Measurements from ENCODE around the gene MRGPRE.

MRGPRE gene

GRCh38 chr11:3192511-3193372, 39.5 kb downstream of the MRGPRE start:
- Histone ChIP-seq H3K27me3 (ENCODE audit: insufficient read depth, low read length) (peaks cover 14% of the 10 kb centered on the region), H3K4me1 (ENCODE audit: insufficient read depth, low read length) (no peaks in the 10 kb centered on the region), H2AFZ (ENCODE audit: low read depth, low read length) (no peak overlapping the region), H3K9me3 (ENCODE audit: low read length) (peaks cover 2% of the 10 kb centered on the region), H3K4me3 (ENCODE audit: low read length) (no peak overlapping the region), H3K36me3 (ENCODE audit: insufficient read depth, low read length) (no peaks in the 10 kb centered on the region)

DNA sequence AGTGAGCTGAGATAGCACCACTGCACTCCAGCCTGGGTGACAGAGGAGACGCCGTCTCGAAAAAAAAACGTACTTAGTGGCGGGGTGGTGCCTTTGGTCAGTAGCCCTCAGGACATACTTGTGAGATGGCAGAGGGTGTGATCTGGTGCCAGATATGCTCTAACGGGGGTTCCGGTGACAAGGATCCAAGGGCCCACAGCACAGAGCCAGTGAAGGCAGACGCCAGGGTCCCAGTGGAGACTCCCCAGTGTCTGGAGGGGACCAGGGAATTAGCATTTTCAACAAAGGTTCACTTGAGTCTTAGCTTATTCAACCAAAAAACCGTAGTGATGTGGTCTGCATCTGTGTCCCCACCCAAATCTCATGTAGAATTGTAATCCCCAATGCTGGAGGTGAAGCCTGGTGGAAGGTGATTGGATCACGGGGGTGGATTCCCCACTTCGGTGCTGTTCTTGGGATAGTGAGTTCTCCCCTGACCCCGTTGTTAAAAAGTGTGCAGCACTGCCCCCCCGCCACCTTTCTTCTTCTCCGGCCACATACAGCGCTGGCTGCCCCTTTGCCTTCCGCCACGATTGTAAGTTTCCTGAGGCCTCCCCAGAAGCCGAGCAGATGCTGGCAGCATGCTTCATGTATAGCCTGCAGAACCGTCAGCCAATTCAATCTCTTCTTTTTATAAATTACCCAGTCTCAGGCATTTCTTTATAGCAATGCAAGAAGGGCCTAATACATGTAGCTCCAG, 40.5 kb downstream of the MRGPRE start:
- Histone ChIP-seq H3K36me3 (ENCODE audit: insufficient read depth, low read length) (no peaks in the 10 kb centered on the region), H3K27me3 (ENCODE audit: insufficient read depth, low read length) (peaks cover 4% of the 10 kb centered on the region), H3K4me3 (ENCODE audit: low read length) (no peak overlapping the region), H3K4me1 (ENCODE audit: insufficient read depth, low read length) (no peaks in the 10 kb centered on the region), H2AFZ (ENCODE audit: low read depth, low read length) (no peak overlapping the region), H3K9me3 (ENCODE audit: low read length) (peaks cover 2% of the 10 kb centered on the region)

DNA sequence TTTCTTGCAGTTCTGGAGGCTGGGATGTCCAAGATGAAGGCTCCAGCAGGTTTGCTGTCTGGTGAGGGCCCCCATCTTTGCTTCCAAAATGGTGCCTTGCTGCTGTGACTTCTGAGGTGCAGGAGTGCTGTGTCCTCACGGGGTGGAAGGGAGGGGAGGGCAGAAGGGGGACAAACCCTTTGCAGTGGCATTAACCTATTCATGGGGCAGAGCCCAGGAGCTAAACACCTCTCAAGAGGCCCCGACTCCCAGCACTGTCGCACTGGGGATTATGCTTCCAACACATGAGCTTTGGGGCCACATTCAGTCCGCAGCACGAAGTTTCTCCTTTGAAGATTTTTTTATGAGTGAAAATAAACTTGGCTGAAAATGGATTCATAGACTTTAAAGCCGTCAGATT, 41.6 kb downstream of the MRGPRE start:
- H3K36me3 ChIP-seq (ENCODE audit: insufficient read depth, low read length), result no peaks in the 10 kb centered on the region

GRCh38 chr11:3189886-3190583, 42.2 kb downstream of the MRGPRE start:
- H2AFZ ChIP-seq (ENCODE audit: low read depth, low read length), result no peak overlapping the region
- H3K9me3 ChIP-seq (ENCODE audit: low read length), result peaks cover 2% of the 10 kb centered on the region
- no peaks in the 10 kb centered on the region for H3K36me3 ChIP-seq (ENCODE audit: insufficient read depth, low read length)
- H3K4me3 ChIP-seq (ENCODE audit: low read length), result no peak overlapping the region
- no peaks in the 10 kb centered on the region for H3K4me1 ChIP-seq (ENCODE audit: insufficient read depth, low read length)
- H3K27me3 ChIP-seq (ENCODE audit: insufficient read depth, low read length), result peaks cover 2% of the 10 kb centered on the region

More for the DNA sequence above, 41.6 kb downstream of the MRGPRE start:
- H2AFZ ChIP-seq (ENCODE audit: low read depth, low read length), result no peak overlapping the region
- peaks cover 2% of the 10 kb centered on the region for H3K27me3 ChIP-seq (ENCODE audit: insufficient read depth, low read length)
- H3K4me1 ChIP-seq (ENCODE audit: insufficient read depth, low read length), result no peaks in the 10 kb centered on the region
- H3K4me3 ChIP-seq (ENCODE audit: low read length), result no peak overlapping the region
- H3K9me3 ChIP-seq (ENCODE audit: low read length), result peaks cover 2% of the 10 kb centered on the region

DNA sequence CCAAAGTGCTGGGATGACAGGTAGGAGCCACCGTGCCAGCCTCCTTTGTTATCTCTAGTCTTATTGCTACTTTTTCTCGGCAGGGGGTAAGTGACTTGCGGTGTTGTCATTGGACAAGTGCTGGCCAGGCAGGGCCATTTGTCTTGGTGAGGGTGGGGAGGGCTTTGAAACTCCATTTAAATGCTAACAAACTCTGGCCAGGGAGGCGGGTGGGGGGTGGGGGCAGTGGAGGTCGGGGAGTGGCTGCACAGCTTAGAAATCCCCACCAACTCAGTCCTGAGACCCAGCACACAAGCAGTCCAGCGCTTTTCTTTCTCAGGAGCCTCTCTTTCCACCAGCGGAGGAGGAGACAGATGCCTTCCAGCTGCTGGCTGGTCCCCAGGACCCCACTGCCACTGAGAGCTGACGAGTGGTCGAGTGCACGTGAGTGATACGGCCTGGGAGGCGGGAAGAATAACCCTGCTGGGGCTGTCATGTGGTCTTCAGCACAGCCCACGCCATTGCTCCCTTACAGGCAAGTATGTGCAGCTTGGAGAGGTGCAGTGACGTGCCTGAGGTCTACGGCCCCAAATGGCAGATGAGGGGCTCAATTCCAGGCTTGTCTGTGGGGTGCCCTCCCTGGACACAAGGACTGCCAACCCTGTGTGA, 42.9 kb downstream of the MRGPRE start:
- Histone ChIP-seq H3K4me1 (ENCODE audit: insufficient read depth, low read length) (no peaks in the 10 kb centered on the region), H3K4me3 (ENCODE audit: low read length) (no peak overlapping the region), H3K27me3 (ENCODE audit: insufficient read depth, low read length) (peaks cover 2% of the 10 kb centered on the region), H3K36me3 (ENCODE audit: insufficient read depth, low read length) (no peaks in the 10 kb centered on the region), H3K9me3 (ENCODE audit: low read length) (peaks cover 2% of the 10 kb centered on the region), H2AFZ (ENCODE audit: low read depth, low read length) (no peak overlapping the region)

DNA sequence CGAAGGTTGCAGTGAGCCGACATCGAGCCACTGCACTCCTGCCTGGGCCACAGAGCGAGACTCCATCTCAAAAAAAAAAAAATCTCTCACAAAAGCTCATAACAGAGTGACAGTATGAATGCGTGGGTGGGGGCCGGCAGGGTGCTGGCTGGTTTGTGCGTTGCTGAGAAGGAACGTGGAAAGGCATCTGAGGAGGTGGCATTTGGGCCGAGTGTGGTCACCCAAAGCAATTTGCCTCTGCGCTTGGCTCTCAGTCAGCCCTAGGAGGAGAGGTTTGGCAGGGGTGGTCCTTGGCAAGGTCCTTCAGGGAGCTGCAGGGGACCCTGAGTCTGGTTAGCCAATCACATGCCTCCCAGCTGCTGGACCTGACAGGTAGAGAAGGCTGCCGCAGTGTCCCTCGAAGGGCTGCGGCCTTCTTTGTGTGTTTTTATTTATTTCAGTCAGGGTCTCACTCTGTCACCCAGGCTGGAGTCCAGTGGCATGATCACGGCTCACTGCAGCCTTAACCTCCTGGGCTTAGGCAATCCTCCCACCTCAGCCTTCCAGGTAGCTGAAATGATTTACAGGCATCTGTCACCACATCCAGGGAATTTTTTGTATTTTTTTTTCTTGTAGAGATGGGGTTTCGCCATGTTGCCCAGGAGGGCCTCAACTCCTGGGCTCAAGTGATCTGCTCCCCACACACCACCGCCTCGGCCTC, 43.6 kb downstream of the MRGPRE start:
- H3K9me3 ChIP-seq (ENCODE audit: low read length), result peaks cover 2% of the 10 kb centered on the region
- H3K4me3 ChIP-seq (ENCODE audit: low read length), result no peak overlapping the region
- H2AFZ ChIP-seq (ENCODE audit: low read depth, low read length), result no peak overlapping the region
- peaks cover 2% of the 10 kb centered on the region for H3K27me3 ChIP-seq (ENCODE audit: insufficient read depth, low read length)
- H3K4me1 ChIP-seq (ENCODE audit: insufficient read depth, low read length), result no peaks in the 10 kb centered on the region
- H3K36me3 ChIP-seq (ENCODE audit: insufficient read depth, low read length), result no peaks in the 10 kb centered on the region

GRCh38 chr11:3186166-3186953, 45.9 kb downstream of the MRGPRE start:
- Histone ChIP-seq H3K36me3 (ENCODE audit: insufficient read depth, low read length) (no peaks in the 10 kb centered on the region), H3K4me3 (ENCODE audit: low read length) (no peak overlapping the region), H3K9me3 (ENCODE audit: low read length) (peaks cover 2% of the 10 kb centered on the region), H3K4me1 (ENCODE audit: insufficient read depth, low read length) (no peaks in the 10 kb centered on the region), H2AFZ (ENCODE audit: low read depth, low read length) (no peak overlapping the region), H3K27me3 (ENCODE audit: insufficient read depth, low read length) (peaks cover 2% of the 10 kb centered on the region)

GRCh38 chr11:3184732-3185347, 47.4 kb downstream of the MRGPRE start:
- no peak overlapping the region for H2AFZ ChIP-seq (ENCODE audit: low read depth, low read length)
- peaks cover 2% of the 10 kb centered on the region for H3K27me3 ChIP-seq (ENCODE audit: insufficient read depth, low read length)
- H3K4me3 ChIP-seq (ENCODE audit: low read length), result no peak overlapping the region
- H3K9me3 ChIP-seq (ENCODE audit: low read length), result peaks cover 2% of the 10 kb centered on the region
- no peaks in the 10 kb centered on the region for H3K4me1 ChIP-seq (ENCODE audit: insufficient read depth, low read length)
- no peaks in the 10 kb centered on the region for H3K36me3 ChIP-seq (ENCODE audit: insufficient read depth, low read length)

DNA sequence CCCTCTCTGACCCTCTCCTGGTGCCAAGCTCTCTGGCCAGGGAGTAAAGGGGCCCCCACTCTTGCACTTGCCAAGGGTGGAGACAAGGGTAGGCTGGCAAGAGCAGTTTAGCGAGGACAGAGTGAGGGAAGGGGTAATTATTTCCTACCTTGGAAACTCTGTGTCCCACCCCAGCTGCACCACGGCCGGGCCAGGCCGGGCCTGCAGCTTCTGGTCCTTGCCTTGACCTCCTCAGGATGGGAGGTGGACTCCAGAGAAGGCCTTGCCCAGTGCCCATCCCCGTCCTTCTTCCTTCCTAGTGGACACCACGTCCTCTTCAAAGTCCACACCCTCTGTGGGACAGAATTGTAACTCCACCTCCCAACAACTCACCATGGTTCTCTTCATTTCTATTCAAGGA, 48.7 kb downstream of the MRGPRE start:
- Histone ChIP-seq H3K4me3 (ENCODE audit: low read length) (no peak overlapping the region), H3K9me3 (ENCODE audit: low read length) (peaks cover 1% of the 10 kb centered on the region), H3K4me1 (ENCODE audit: insufficient read depth, low read length) (no peaks in the 10 kb centered on the region), H2AFZ (ENCODE audit: low read depth, low read length) (no peak overlapping the region), H3K36me3 (ENCODE audit: insufficient read depth, low read length) (no peaks in the 10 kb centered on the region), H3K27me3 (ENCODE audit: insufficient read depth, low read length) (peaks cover under 1% of the 10 kb centered on the region)

DNA sequence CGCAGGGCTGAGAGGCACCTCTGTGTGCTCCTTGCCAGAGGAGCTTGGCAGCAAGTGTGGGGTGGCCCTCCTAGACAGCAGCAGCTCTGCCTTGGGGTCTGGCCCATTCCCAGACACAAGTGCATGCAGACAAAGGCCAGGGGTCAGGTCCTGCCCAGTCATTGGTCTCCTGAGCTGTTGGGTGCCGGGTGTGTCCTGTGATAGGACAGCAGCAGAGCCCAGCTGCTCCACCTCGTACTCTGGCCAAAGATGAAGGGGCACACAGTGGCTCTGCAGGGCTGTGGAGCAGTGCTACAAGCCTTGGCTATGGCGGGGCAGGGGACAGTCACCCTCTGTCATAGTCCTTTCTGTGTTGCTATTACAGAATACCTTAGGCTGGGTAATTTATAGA, 49.8 kb downstream of the MRGPRE start:
- Histone ChIP-seq H3K4me1 (ENCODE audit: insufficient read depth, low read length) (no peaks in the 10 kb centered on the region), H3K36me3 (ENCODE audit: insufficient read depth, low read length) (no peaks in the 10 kb centered on the region), H3K9me3 (ENCODE audit: low read length) (no peaks in the 10 kb centered on the region), H3K27me3 (ENCODE audit: insufficient read depth, low read length) (no peaks in the 10 kb centered on the region), H3K4me3 (ENCODE audit: low read length) (no peak overlapping the region), H2AFZ (ENCODE audit: low read depth, low read length) (no peak overlapping the region)

GRCh38 chr11:3181725-3182461, 50.3 kb downstream of the MRGPRE start:
- H3K27me3 ChIP-seq (ENCODE audit: insufficient read depth, low read length), result no peaks in the 10 kb centered on the region
- no peak overlapping the region for H2AFZ ChIP-seq (ENCODE audit: low read depth, low read length)
- no peaks in the 10 kb centered on the region for H3K4me1 ChIP-seq (ENCODE audit: insufficient read depth, low read length)
- no peaks in the 10 kb centered on the region for H3K9me3 ChIP-seq (ENCODE audit: low read length)
- no peak overlapping the region for H3K4me3 ChIP-seq (ENCODE audit: low read length)
- no peaks in the 10 kb centered on the region for H3K36me3 ChIP-seq (ENCODE audit: insufficient read depth, low read length)

Data from neuron (in vitro differentiated cells).